Measurements from ENCODE around the gene LAIR1.

GRCh38 chr19:54414156-54414555 is 49.4 kb upstream of the LAIR1 start:
- no peak for TF ChIP-seq POLR2A (IDR thresholded peaks at IDR 0.05)
- TF ChIP-seq CTCF (IDR thresholded peaks at IDR 0.05), result no peak
